Activated CD4-positive, alpha-beta T cell treated with anti-CD3 and anti-CD28 coated beads, Interleukin-2, amount 50 U/mL, for 24 hours (primary cell): ENCODE results near the gene NTM.

ENCODE experiments used
- DNase-seq, 2 donors: peaks; one replicate each; pipeline ENCODE4 v3.0.0-alpha.2; 2020; ENCODE audit warnings: low read depth in 1 of 2, low spot score in 1 of 2

Gene NTM

GRCh38 chr11:131759140-131759539, 388.7 kb downstream of the NTM start:
- no peak for DNase-seq

- no peak for DNase-seq
These were observed 390.0 kb downstream of the NTM start for GRCh38 chr11:131760091-131761061.

GRCh38 chr11:131762346-131763110, 392.1 kb downstream of the NTM start:
- DNase-seq, result no peak

GRCh38 chr11:131763193-131763890, 392.9 kb downstream of the NTM start:
- no peak for DNase-seq

- no peak for DNase-seq
These were observed 393.7 kb downstream of the NTM start for GRCh38 chr11:131764126-131764525.

- DNase-seq, result no peak
These were observed 394.2 kb downstream of the NTM start for GRCh38 chr11:131764649-131765048.

- no peak for DNase-seq
These were observed 396.2 kb downstream of the NTM start for GRCh38 chr11:131766637-131767036.

- no peak for DNase-seq
These were observed 397.0 kb downstream of the NTM start for GRCh38 chr11:131767421-131767820.

- no peak for DNase-seq
These were observed 400.4 kb downstream of the NTM start for GRCh38 chr11:131770801-131771200.

GRCh38 chr11:131771471-131771870, 401.1 kb downstream of the NTM start:
- DNase-seq, result no peak

GRCh38 chr11:131773626-131774025, 403.2 kb downstream of the NTM start:
- DNase-seq, result no peak

GRCh38 chr11:131776211-131776610, 405.8 kb downstream of the NTM start:
- no peak for DNase-seq

- no peak for DNase-seq
These were observed 415.4 kb downstream of the NTM start for GRCh38 chr11:131785801-131786200.

GRCh38 chr11:131787119-131787518, 416.7 kb downstream of the NTM start:
- DNase-seq, result no peak

GRCh38 chr11:131790586-131790985, 420.2 kb downstream of the NTM start:
- no peak for DNase-seq

GRCh38 chr11:131792243-131792642, 421.8 kb downstream of the NTM start:
- no peak for DNase-seq

GRCh38 chr11:131796089-131796488, 425.7 kb downstream of the NTM start:
- DNase-seq, result no peak

GRCh38 chr11:131796541-131796940, 426.1 kb downstream of the NTM start:
- no peak for DNase-seq

- no peak for DNase-seq
These were observed 430.0 kb downstream of the NTM start for GRCh38 chr11:131800452-131800851.

- DNase-seq, result no peak
These were observed 432.2 kb downstream of the NTM start for GRCh38 chr11:131802440-131803115.

GRCh38 chr11:131807876-131808275, 437.5 kb downstream of the NTM start:
- no peak for DNase-seq
